Pulmonary artery endothelial cell (primary cell): ENCODE results near the gene CALHM3. TPM values are rescaled to one million over a fixed set of nuclear protein-coding genes. Genes with fewer than 3 reads are reported as not detected.

Source experiments
- total RNA-seq: library from RNA; depleted of rRNA; stranded (reverse); fragments of >200 nt; gene quantifications from 2 replicates; pipeline ENCODE4 v1.2.3, GENCODE V29; 2014

The CALHM3 gene
- total RNA-seq, 1 donor from 2014 or later = not detected

Other genes with a start within 250 kb of the CALHM3 start
- gene RPEL1, start 233.4 kb downstream of the CALHM3 start, total RNA-seq = 0.07 and 0.13 TPM in 2 replicates
- 0.13 and 0.18 TPM in 2 replicates for gene INA, start 202.1 kb downstream of the CALHM3 start, total RNA-seq
- 13.3 and 14.9 TPM in 2 replicates for gene PCGF6, start 128.1 kb downstream of the CALHM3 start, total RNA-seq
- 4.7 and 10.5 TPM in 2 replicates for gene TAF5, start 111.3 kb downstream of the CALHM3 start, total RNA-seq
- gene ATP5MK, start 82.8 kb downstream of the CALHM3 start, total RNA-seq = 158 and 197 TPM in 2 replicates
- gene PDCD11, start 82.6 kb downstream of the CALHM3 start, total RNA-seq = 53.0 and 75.7 TPM in 2 replicates
- 9.6 and 15.7 TPM in 2 replicates for gene CALHM2, start 26.9 kb downstream of the CALHM3 start, total RNA-seq
- not detected in 2 replicates for gene CALHM1, start 20.3 kb downstream of the CALHM3 start, total RNA-seq
- gene NEURL1, start 14.5 kb upstream of the CALHM3 start, total RNA-seq = 0.11 and 0.20 TPM in 2 replicates